ENCODE data around the gene SLC25A48.

Gene SLC25A48

GRCh38 chr5:135871268-135871915 lies 36.9 kb downstream of the SLC25A48 start:
- Histone ChIP-seq H3K9me2 (replicated peaks; ENCODE audit: control insufficient read depth, low read length) (no peaks in the 10 kb centered on the region), H3K27ac (ENCODE audit: low read depth, low read length) (no peak overlapping the region), H3K4me3 (ENCODE audit: low read length) (no peak overlapping the region), H3K36me3 (ENCODE audit: control insufficient read depth, low read length) (no peaks in the 10 kb centered on the region), H3K4me1 (ENCODE audit: control insufficient read depth, low read length) (no peaks in the 10 kb centered on the region), H3F3A (ENCODE audit: control insufficient read depth, insufficient read depth) (no peaks in the 10 kb centered on the region), H3K4me2 (ENCODE audit: low read length) (no peak overlapping the region), H3K27me3 (ENCODE audit: control insufficient read depth, low read length) (peaks cover 9% of the 10 kb centered on the region; the same call in 1 of the 2 replicates), H3K79me2 (ENCODE audit: control insufficient read depth, low read length) (no peaks in the 10 kb centered on the region), H3K9me3 (ENCODE audit: control insufficient read depth, insufficient read depth, low read length) (no peaks in the 10 kb centered on the region), H4K20me1 (ENCODE audit: control insufficient read depth, insufficient read depth, low read depth, low read length) (no peaks in the 10 kb centered on the region)
- no peak for TF ChIP-seq EZH2phosphoT487 (IDR thresholded peaks at IDR 0.05; ENCODE audit: borderline replicate concordance, low read length)
- no peak for TF ChIP-seq CTCF (IDR thresholded peaks at IDR 0.05; ENCODE audit: low read depth, low read length, poor library complexity, severe bottlenecking)

- no peaks in the 10 kb centered on the region for H3K9me3 ChIP-seq (ENCODE audit: control insufficient read depth, insufficient read depth, low read length)
- H3K27me3 ChIP-seq (ENCODE audit: control insufficient read depth, low read length), result peaks cover 6% of the 10 kb centered on the region; the same call in 1 of the 2 replicates
Measured at GRCh38 chr5:135873831-135874230, 39.4 kb downstream of the SLC25A48 start.

GRCh38 chr5:135874461-135874860 lies 40.0 kb downstream of the SLC25A48 start:
- Histone ChIP-seq H3K36me3 (ENCODE audit: control insufficient read depth, low read length) (no peaks in the 10 kb centered on the region), H3K79me2 (ENCODE audit: control insufficient read depth, low read length) (no peaks in the 10 kb centered on the region), H3K9me3 (ENCODE audit: control insufficient read depth, insufficient read depth, low read length) (no peaks in the 10 kb centered on the region), H3K4me1 (ENCODE audit: control insufficient read depth, low read length) (no peaks in the 10 kb centered on the region), H3K9me2 (replicated peaks; ENCODE audit: control insufficient read depth, low read length) (no peaks in the 10 kb centered on the region), H3F3A (ENCODE audit: control insufficient read depth, insufficient read depth) (no peaks in the 10 kb centered on the region), H3K27ac (ENCODE audit: low read depth, low read length) (no peak overlapping the region), H3K4me3 (ENCODE audit: low read length) (no peak overlapping the region), H4K20me1 (ENCODE audit: control insufficient read depth, insufficient read depth, low read depth, low read length) (no peaks in the 10 kb centered on the region), H3K27me3 (ENCODE audit: control insufficient read depth, low read length) (peaks cover 6% of the 10 kb centered on the region; the same call in 1 of the 2 replicates), H3K4me2 (ENCODE audit: low read length) (no peak overlapping the region)
- TF ChIP-seq EZH2phosphoT487 (IDR thresholded peaks at IDR 0.05; ENCODE audit: borderline replicate concordance, low read length) (no peak), CTCF (IDR thresholded peaks at IDR 0.05; ENCODE audit: low read depth, low read length, poor library complexity, severe bottlenecking) (no peak)

More at GRCh38 chr5:135873831-135874230, 39.4 kb downstream of the SLC25A48 start:
- Histone ChIP-seq H3K4me1 (ENCODE audit: control insufficient read depth, low read length) (no peaks in the 10 kb centered on the region), H4K20me1 (ENCODE audit: control insufficient read depth, insufficient read depth, low read depth, low read length) (no peaks in the 10 kb centered on the region), H3K9me2 (replicated peaks; ENCODE audit: control insufficient read depth, low read length) (no peaks in the 10 kb centered on the region), H3K4me3 (ENCODE audit: low read length) (no peak overlapping the region), H3K36me3 (ENCODE audit: control insufficient read depth, low read length) (no peaks in the 10 kb centered on the region), H3F3A (ENCODE audit: control insufficient read depth, insufficient read depth) (no peaks in the 10 kb centered on the region), H3K27ac (ENCODE audit: low read depth, low read length) (no peak overlapping the region), H3K79me2 (ENCODE audit: control insufficient read depth, low read length) (no peaks in the 10 kb centered on the region), H3K4me2 (ENCODE audit: low read length) (no peak overlapping the region)
- TF ChIP-seq CTCF (IDR thresholded peaks at IDR 0.05; ENCODE audit: low read depth, low read length, poor library complexity, severe bottlenecking), result no peak
- TF ChIP-seq EZH2phosphoT487 (IDR thresholded peaks at IDR 0.05; ENCODE audit: borderline replicate concordance, low read length), result no peak

Measured in DOHH2 (cell line).